VCaP (cell line): Measurements from ENCODE around the gene RNGTT.

Source experiments
- H3K27ac ChIP-seq: fragments of 450-650 bp; 2 replicates; pipeline ENCODE4 v1.5.1; 2017
- TF ChIP-seq, protein P1 (sequence below): fragments of 450-650 bp; conservative IDR thresholded peaks from 2 replicates; pipeline ENCODE4 v1.5.1; 2017; ENCODE audit warnings: mild to moderate bottlenecking, moderate library complexity

The RNGTT gene

DNA sequence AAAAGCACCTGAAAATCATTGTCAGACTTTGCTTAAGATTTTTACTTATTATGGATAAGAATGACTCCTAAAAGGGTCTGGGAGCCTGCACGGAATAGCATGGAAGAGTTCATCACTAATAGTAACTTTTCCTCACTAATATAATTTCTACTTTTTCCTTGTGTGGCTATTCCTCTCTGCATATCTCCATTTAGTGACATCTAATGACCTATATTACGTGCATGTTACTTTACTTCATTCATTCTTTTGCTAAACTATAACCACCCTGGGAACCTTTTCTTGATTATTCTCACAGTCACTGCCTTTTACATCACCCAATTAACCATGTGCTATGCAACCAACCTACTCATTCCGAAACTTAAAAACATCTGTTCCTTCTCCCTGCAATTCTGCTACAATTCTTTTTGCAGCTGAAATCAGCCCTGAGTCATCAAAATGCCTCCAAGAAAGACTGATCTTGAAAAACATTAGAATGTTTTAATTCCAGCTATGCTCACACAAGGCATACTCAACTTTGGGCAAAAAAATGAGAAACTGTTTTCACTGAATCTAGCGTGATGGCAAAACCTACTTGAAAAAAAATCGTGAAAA lies 313.3 kb downstream of the RNGTT start:
- H3K27ac ChIP-seq: no peak overlapping the region
- TF ChIP-seq, protein P1, sequence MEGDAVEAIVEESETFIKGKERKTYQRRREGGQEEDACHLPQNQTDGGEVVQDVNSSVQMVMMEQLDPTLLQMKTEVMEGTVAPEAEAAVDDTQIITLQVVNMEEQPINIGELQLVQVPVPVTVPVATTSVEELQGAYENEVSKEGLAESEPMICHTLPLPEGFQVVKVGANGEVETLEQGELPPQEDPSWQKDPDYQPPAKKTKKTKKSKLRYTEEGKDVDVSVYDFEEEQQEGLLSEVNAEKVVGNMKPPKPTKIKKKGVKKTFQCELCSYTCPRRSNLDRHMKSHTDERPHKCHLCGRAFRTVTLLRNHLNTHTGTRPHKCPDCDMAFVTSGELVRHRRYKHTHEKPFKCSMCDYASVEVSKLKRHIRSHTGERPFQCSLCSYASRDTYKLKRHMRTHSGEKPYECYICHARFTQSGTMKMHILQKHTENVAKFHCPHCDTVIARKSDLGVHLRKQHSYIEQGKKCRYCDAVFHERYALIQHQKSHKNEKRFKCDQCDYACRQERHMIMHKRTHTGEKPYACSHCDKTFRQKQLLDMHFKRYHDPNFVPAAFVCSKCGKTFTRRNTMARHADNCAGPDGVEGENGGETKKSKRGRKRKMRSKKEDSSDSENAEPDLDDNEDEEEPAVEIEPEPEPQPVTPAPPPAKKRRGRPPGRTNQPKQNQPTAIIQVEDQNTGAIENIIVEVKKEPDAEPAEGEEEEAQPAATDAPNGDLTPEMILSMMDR: no peak

- H3K27ac ChIP-seq: no peak overlapping the region
- TF ChIP-seq, protein P1: no peak
These were observed 322.1 kb downstream of the RNGTT start for GRCh38 chr6:88641178-88641903.

DNA sequence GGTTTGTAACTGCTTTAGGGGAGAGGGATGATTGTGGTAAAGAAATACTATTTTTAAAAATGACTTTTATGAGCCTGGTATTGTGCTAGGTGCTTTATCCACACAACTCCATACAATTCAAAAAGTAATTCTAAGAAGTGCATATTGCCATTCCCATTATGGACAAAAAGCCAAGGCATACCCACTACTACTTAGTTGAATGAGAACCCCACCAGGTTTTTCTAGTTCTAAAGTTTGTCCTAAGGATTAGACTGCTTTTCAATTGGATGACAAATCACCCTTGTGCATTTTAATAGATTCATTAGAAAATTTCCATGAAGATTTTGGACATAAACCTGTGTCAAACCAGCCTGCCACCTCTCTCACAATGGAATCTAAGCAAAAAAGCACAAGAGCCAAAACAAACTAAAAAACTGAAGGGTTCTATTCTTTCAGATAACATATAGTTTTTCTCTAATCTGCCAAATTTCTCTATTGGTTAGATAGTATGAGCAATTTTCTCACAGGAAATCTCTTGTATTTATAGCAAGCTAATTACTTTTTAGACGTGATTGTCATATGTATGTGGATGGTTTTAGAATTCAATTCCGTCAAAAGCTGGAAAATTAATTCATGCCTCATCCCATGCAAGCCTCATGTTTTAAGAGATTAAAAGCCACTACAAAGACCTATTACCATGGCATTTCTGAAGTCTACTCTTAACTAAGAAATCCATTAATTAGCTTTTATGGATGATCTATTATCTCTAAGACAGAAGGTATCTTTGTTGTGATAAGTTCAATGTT lies 325.5 kb downstream of the RNGTT start:
- H3K27ac ChIP-seq: no peak overlapping the region
- TF ChIP-seq, protein P1: no peak

DNA sequence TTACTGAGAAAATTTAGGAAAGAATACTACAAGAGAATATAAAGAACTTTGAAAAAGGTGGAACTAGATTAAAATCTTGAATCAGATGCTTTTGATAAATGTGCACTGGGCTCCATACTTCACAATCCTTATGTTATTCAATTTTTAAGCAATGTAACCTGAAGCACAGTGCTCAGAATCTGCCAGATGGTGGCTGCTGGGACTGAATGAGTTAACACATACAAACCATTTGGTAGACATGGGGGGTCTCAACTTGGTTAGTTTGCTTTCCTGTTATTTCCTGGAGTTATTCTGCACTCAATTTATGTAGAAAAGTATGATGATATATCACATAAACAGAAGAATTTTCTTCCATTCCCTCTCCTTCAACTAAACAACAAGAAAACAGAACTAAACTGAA lies 326.5 kb downstream of the RNGTT start:
- no peak overlapping the region for H3K27ac ChIP-seq
- TF ChIP-seq, protein P1: no peak

DNA sequence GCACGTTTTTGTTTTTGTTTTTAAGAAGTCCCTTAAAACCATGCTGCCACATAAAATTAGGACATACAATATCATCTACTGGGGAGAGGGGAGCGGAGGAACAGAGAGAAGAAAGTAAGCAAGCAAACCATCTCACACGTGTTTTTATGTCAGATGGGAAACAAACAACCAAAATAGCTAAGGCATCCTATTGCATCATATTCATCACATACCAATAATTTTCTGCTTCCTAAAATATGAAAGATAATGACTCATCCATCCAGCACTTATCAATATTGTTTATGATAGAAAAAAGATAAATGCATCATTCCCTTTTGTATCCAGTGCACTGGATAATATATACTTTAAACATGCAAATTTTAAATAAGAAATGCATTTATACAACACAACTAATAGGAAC lies 329.6 kb downstream of the RNGTT start:
- no peak overlapping the region for H3K27ac ChIP-seq
- TF ChIP-seq, protein P1: no peak

- TF ChIP-seq, protein P1: no peak
- no peak overlapping the region for H3K27ac ChIP-seq
These were observed 331.6 kb downstream of the RNGTT start for GRCh38 chr6:88631830-88632229.

- TF ChIP-seq, protein P1: no peak
- H3K27ac ChIP-seq: no peak overlapping the region
These were observed 333.5 kb downstream of the RNGTT start for GRCh38 chr6:88629838-88630494.
